ENCODE measurements around the gene DNAJB6. TPM values are rescaled to one million over a fixed set of nuclear protein-coding genes. Genes with fewer than 3 reads are reported as not detected.

Gene DNAJB6
- total RNA-seq, 1 donor from 2014 or later = 229 TPM

DNA sequence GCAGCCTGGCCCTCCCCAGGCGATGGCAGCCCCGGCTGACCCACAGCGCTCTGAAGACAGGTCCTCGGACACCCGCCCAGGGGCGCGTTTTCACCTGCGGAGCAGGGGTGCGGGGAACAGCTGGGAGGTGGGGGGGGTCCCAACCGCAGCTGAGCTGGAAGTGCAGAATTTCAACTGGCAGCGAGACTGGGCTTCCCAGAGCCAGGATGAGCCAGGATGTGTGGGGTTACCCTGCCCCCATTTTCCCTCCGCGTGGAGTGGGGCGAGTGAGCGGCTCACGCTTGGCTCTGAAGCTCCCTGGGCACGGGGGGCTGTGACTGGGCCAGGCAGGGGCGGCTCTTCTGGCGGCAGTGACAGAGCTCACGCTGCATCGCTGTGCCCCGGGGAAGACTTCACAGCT, 70.2 kb downstream of the DNAJB6 start:
- DNase-seq (ENCODE audit: low spot score in 2 of 2) (no peak), FAIRE-seq (no peak)

DNA sequence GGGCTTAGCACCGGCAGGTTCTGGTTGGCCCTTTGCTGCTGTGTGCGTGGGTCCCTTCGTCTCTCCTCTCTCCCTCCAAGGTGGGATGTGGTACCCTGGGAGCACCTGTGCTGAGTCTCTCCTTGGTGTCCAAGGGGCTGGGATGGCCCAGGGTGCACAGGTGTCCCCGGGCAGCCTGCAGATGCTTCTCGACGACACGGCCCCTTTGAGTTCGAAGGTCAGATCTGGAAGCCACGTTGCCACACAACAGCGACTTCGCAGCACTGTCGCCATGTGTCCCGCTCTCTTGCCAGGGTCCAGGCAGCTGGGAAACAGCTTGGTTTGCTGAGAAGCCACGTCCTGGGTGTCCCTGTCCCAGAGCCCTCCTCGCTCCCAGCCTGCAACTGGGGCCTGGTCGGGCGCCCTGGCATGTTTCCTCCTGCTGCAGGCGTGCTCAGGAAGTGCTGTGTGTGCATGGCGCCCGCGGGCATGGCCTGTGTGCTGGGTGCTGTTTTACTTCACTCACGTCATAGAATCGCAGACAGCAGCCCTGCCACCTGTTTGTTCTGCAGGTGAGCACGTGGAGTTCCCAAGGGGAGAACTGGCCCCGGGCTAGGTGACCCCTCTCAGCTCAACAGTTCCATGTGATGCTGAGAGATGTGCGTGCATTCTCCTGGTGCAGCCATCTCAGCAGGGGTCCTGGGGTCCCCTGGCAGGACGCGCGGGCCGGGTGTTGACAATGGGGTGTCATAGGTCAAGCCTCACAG, 70.9 kb downstream of the DNAJB6 start:
- FAIRE-seq = no peak
- DNase-seq (ENCODE audit: low spot score in 2 of 2) = no peak

DNA sequence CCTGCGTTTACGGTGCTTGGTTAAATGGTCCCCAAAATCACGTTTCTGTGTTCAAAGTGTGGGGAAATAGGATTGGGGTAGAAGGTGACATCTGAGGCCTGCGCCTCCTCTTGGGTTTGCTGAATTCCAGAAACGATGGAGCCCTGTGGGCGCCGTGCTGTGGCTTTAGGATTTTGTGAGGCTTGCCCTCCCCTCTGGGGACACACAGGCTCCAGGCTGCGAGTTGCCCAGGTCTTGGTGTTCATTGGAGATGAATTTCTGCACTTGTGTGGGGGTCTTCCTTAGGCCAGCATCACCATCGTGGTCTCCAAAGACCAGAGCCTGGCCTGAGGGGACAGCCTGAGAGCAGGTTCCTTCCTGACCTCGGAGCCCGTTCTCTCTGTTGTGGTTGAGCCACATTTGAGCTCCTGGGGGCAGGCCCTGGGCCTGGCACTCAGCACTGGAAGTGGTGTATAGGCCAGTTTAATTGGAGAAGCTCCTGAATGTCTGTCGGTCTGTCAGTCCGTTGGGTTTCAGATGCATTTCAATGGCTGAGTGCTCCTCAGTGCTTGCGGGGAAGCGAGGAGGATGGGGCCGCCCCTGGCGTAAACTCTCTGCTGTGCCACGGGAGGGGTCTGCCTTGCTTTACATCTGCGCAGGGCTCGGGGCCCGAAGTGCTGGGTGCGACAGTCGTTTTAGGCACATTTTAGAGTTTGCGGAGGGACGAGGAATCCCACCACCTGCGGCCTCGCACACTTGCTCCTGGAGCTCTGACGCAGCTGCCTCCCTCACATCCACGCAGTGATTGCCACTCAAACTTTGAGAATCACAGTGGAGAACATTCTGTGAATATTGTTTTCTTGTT, 71.7 kb downstream of the DNAJB6 start:
- FAIRE-seq = no peak

DNA sequence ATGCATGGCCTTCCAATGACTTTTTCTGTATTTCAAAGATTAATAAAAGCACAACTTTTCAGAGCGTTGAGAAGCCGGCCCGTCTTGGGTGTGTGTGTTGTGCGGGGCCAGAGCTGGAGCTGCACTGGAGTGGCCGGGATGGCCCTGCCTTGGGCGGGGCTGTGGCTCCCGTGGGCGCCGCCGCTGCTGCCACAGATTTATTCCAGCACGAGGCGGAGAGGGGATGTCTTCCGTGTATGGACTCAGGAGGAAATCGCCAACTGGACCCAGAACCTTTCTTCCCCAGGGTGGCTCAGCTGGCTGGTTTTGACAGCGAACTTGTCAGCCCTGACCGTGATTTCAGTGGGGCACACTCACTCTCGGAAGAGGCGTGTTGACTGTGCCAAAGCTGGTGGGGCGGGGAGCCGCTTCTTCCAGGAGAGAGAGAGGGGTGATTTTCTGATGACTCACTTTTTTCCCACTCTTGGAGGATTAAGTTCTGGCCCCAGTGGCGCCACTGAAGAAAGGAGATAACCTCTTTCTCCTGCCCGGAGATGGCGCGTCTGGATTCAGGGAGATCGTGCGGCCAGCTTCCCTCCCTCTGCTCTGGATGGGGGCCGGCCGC, 72.4 kb downstream of the DNAJB6 start:
- FAIRE-seq (no peak), DNase-seq (ENCODE audit: low spot score in 2 of 2) (no peak)

More for the DNA sequence above, 71.7 kb downstream of the DNAJB6 start:
- DNase-seq (ENCODE audit: low spot score in 2 of 2) = no peak

DNA sequence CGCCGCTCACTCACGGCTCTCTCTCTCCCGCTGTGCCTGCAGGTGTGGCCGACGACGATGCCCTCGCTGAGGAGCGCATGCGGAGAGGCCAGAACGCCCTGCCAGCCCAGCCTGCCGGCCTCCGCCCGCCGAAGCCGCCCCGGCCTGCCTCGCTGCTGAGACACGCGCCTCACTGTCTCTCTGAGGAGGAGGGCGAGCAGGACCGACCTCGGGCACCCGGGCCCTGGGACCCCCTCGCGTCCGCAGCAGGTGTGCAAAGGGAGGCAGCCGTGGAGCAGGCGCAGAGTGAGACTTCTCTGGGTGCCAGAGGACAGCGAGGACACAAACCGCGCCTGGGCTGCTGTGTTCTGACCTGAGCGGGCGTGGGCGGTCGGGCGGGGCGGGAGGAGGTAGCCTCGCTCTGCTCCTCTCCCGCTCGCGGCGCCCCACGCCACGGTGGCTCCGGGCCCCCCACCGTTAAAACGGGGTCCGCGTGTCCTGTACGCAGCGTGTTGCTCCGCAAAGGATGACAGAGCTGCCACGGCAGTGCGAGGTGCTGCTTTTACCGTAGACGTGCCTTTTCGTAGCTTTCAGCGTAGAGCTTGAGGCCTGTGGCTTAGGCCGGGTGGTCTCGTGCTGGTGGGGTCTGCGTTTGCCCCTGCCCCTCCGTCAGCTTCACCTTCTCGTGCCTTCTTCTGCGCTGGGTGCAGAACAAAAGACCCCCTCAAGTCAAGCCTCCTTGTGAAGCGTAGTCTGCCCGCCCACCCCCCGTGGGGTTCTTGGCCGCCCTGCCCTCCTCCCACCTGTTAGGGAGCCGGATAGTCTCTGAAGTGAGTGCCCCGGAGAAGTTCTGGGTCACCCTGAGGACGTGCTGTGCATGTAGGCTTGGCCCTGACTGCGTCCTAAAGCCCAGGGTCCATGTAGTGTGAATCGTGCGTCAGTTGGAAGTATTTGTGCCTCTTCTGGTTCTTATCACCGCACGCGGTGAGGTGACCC, 73.2 kb downstream of the DNAJB6 start:
- DNase-seq (ENCODE audit: low spot score in 2 of 2) = no peak
- FAIRE-seq = no peak

DNA sequence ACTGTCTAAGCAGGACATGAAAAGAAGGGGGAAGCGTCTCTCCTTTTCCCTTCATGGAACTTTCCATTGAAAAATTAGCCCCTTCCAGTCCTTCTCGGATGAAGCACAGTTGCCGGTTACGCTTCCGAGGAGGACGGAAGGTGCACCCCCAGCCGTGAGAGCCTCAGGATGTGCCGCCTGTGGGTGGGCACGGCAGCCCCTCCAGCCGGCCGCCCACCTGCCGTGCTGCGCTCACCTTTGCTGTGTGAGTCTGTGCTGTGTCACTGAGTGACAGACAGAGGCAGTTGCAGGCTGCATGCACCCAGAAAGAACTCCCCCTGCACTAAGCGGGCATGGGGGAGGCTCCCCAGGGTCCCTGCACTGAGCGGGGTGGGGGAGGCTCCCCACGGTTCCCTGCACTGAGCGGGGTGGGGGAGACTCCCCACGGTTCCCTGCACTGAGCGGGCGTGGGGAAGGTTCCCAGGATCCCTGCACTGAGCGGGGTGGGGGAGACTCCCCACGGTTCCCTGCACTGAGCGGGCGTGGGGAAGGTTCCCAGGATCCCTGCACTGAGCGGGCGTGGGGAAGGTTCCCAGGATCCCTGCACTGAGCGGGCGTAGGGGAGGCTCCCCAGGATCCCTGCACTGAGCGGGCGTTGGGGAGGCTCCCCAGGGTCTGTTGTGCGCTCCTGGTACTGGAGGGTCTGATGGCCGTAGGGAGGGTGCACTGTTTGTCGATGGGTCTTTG, 74.2 kb downstream of the DNAJB6 start:
- no peak for FAIRE-seq
- no peak for DNase-seq (ENCODE audit: low spot score in 2 of 2)

DNA sequence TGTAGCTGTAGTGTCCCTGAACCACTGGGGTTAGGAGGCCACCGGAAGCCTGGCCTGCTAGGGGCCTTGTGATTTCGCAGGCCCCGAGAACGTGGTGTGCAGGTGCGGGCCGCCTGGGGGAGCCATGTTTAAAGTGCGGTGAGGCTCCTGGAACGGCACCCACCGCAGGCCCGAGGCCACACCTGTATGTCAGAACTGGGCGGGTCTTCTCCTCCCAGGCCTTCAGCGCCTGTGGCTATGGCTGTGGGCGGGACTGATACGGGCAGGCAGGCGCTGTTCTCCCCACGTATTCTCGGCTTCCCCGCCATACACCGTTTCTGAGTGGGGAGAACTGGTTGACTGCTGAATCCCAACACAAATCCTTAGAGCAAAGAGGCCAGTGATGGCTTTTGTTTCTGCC, 74.8 kb downstream of the DNAJB6 start:
- DNase-seq (ENCODE audit: low spot score in 2 of 2) (no peak), FAIRE-seq (no peak)

DNA sequence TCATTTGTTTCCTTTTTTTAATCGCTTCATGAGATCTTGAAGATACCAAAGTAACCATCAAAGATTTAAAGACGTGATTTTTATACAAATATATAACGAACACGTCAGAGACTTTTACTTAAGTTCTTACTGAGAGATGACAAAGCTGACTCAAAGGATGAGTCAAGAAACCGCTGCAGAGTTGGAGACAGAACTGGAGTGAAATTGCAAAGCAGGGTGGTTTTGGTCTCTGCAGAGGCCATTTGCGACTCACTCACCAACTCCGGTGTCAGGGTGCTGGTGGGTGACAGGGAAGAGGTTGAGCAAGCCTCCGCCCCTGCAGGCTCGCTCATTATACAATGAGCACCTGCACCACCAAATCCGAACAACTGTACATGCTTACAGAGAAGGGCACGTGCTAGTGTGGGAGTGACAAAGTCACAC, 75.2 kb downstream of the DNAJB6 start:
- no peak for FAIRE-seq
- no peak for DNase-seq (ENCODE audit: low spot score in 2 of 2)

DNA sequence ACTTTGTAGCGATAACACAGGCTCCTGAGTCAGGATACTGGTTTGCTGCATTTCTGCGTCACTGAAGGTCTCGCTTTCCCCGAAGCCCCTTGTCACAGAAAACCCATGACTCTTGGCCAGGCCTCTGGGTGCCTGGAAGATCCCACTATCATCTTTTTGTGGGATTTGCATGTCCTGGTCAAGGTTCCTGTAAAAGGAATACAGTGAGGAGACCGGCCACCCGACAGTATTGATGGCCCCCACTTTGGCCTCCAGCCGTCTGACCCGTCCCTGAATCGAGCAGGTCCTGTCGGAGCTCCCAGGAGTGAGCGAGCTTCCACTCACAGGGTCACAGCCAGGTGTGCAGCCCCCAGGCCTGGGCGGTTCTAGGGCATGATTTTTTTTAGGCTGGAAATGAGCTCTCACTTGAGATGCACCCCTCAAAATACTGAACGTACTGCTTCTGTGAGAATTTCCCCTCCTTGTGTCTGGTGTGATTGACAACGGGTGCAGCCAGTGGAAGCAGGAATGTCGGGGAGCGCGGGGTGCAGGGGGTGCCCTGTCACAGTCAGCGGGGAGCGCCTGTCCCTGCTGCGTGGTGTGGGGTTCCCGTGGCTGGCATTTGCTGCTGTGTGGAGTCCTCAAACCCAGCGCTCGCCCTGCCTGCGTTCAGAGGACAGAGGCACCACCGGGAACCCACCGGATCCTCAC, 75.8 kb downstream of the DNAJB6 start:
- DNase-seq (ENCODE audit: low spot score in 2 of 2) (no peak), FAIRE-seq (no peak)

DNA sequence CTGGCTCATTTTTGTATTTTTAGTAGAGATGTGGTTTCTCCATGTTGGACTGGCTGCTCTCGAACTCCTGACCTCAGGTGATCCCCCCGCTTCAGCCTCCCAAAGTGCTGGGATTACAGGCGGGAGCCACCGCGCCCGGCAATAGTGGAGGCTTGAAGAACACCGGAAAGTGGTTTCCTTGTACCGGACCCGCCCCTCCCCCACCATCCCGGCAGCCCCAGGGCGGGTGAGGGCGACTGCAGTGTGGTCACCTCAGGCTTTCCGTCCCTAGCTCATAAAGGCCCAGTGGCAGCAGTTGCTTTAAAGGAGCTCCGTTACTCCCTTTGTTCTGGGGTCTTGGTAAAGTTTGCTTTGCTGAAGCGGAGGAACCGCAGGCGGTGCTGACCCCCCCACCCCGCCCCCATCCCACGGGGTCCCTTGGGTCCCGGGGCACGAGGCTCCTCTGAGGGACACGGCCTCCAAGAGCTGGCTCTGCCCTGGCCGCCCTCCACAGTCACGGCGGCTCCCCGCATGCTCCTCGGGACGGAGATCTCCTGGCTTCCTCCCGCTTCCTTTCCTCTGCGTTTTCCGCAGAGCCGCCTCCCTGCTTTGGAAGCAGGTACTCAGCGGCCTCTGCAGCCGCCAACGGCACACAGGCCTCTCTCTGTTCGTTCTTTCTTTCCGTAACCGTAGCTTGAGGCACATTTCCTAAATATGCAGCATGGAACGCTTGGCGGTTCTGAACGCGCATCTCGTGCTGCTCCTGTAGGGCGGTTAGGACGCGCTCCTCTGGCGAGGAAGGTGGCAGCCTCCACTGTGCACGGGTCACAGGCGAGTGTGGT, 77.3 kb downstream of the DNAJB6 start:
- no peak for FAIRE-seq
- no peak for DNase-seq (ENCODE audit: low spot score in 2 of 2)

DNA sequence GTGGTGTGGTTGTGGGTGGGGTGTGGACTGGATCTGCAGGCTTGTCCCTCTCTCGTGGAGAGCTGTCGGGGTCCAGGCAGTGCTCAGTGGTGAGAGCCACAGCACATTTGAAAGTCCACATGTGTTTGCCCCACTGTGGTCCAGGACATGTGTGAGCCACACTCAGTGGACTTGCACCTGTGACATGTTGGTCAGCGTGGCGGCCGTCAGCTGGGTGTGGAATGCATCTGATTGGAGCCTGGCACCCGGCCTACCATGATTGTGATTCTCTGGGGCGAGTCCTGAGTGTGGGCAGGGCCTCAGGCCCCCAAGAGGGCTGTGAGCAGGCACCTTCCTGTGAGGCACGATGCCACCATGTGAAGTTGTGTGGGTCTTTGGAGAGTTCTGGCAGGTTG, 77.9 kb downstream of the DNAJB6 start:
- DNase-seq (ENCODE audit: low spot score in 2 of 2) (no peak), FAIRE-seq (no peak)

DNA sequence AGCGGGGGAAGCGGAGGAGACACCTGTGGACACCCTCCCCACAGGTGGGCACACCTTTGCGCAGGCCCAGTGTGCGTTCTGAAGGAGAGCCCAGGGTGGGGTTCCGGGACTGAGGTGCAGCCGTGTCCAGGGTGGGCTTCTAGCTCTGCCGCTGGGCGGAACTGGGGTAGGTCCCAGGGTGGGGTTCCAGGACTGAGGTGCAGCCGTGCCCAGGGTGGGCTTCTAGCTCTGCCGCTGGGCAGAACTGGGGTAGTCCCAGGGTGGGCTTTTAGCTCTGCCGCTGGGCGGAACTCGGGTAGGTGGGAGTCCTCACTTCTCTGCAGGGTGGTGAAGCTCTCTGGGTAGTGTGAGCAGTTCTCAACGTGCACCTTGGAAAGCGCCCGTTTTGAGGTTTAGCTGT, 78.7 kb downstream of the DNAJB6 start:
- DNase-seq (ENCODE audit: low spot score in 2 of 2) (no peak), FAIRE-seq (no peak)

DNA sequence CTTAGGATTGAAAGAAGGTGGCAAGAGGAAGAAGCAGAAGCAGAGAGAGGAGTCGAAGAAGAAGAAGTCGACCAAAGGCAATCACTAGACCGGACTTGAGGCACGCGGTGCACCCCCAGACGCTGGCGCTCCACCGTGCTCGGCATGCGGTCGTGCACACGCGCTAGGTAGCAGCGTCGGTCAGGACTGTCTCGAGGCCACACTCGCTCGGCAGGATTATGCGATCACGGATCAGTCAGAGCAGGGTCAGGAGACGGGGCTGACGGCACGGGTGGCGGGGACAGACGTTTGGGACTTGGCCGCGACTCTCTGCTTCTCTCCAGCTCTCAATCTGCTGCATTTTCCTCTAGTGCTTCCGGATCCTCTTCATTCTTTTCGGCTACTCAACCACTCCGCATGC, 79.2 kb downstream of the DNAJB6 start:
- no peak for FAIRE-seq
- DNase-seq (ENCODE audit: low spot score in 2 of 2) = no peak

DNA sequence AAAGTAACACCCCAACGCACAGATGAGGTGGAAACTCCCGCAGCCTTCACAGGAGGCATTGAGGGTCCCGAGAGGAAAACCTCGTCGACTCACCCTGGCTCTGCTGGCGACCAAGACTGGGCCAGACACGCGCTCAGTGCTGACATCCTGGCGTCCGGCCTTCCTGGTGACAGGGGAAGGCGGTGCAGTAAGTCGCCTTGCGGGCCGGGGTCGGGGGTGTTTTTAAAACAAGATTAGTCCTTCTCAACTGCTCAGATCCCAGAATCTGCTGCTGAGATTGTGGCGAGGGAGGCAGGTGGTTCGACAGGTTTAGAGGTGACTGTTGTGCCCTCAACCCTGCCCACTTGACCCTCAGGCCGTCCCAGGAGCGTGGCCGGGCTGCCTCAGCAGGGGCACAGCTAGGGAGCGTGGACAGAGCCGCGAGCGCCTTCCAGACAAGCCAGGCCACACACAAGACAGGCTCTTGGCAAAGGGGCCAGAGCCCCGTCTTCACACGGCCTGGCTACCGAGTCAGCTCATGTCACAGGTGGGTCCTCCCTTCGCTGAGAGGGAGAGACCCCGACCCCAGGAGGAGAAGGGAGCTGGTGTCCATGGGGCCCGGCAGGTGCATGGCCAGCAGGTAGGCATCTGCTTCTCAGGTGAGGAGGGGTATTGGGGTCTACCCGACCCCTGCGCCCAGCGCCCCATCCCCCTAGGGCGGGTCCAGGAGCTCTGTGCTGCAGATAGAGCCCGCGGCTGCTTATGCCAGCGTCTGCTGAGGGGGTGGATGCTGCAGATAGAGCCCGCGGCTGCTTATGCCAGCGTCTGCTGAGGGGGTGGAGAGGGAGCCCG, 81.6 kb downstream of the DNAJB6 start:
- DNase-seq (ENCODE audit: low spot score in 2 of 2) (no peak), FAIRE-seq (no peak)

DNA sequence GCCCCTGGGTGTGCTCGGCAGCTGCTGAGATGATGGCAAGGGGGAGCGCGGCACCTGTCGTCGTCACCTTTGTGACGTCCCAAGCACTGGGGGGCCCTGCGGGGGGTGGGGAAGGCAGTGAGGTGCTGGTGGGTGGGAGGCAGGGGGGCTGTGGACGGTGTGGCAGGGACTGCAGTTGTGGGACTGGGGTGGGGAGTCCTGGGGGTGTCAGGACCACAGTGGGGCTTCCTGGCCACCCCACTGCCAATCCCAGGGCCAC, 82.2 kb downstream of the DNAJB6 start:
- DNase-seq (ENCODE audit: low spot score in 2 of 2) (no peak), FAIRE-seq (no peak)

DNA sequence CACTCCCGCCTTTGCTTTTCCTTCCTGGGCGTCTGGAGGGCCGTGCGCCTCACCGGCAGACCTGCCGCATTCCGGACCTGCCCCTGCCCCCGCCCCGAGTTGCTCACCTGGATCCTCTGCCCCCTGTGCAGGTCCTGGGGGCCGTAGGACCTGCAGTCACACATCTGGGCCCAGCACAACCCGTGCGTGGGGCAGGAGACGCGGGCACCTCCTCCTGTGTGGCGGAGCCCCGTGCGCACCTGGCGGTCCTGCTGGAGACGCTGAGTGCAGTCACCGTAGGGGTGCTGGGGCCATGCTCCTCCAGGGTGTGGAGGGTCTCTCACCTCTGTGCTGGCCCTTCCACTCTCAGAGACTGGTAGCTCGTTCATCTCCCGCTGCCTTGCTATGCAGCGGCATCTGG, 85.5 kb downstream of the DNAJB6 start:
- DNase-seq (ENCODE audit: low spot score in 2 of 2) = no peak
- FAIRE-seq = no peak

DNA sequence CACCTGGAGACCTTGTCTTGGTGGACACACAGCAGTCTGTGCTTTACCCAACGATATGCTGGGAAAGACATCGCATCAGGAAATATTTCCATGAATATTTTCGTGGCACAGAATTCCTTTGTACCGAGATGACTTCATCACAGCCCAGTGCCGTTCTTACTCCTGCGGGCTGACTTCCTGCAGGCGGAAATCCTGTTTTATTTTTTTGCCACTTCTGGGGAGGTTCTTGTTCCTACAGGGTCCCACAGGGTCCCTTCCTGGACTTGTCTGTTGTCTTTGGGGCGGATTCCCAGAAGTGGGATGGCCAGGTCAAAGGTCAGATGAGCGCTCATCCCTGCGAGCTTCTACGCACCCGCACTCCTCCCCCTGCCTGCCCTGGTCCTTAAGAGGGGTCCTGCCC, 86.5 kb downstream of the DNAJB6 start:
- FAIRE-seq (no peak), DNase-seq (ENCODE audit: low spot score in 2 of 2) (no peak)
